H1 (cell line): ENCODE results near the gene LYPD1. TPM values are rescaled to one million over a fixed set of nuclear protein-coding genes. Genes with fewer than 3 reads are reported as not detected.

Experiments used
- CTCF ChIA-PET: fragments of 300-600 bp; sonication (Branson Sonifier 250); formaldehyde crosslinking; loops from one replicate; lab custom pipeline; 2021; ENCODE audit not compliant: partially characterized antibody; lab: Charles Lee
- POLR2A ChIA-PET: fragments of 300-600 bp; sonication (Branson Sonifier 250); formaldehyde crosslinking; loops from one replicate; lab custom pipeline; 2021; ENCODE audit warnings: inconsistent platforms; ENCODE audit not compliant: partially characterized antibody; lab: Charles Lee
- DNase-seq, 2 experiments: peaks; one replicate each; pipeline versions ENCODE4 v3.0.0 to v3.0.0-alpha.2; 2010 to 2022; ENCODE audit warnings: low spot score in 2 of 2, low read depth in 1 of 2, mixed read lengths in 1 of 2
- FAIRE-seq: peaks from 2 replicates; lab custom pipeline; 2011; peaks lifted over from hg19 to GRCh38; lab: Jason Lieb, UNC
- H2AFZ ChIP-seq: 2 replicates; pipeline ENCODE4 v1.8.1; 2012; ENCODE audit warnings: low read length, inconsistent platforms
- H2AK5ac ChIP-seq: 2 replicates; pipeline ENCODE4 v1.6.1; 2013; ENCODE audit warnings: low read depth, low read length
- H2BK120ac ChIP-seq: replicated peaks from 2 replicates; pipeline ENCODE3; 2013; ENCODE audit warnings: low read depth, low read length, inconsistent platforms
- H2BK12ac ChIP-seq: 2 replicates; pipeline ENCODE4 v1.6.1; 2013; ENCODE audit warnings: low read depth, low read length
- H2BK15ac ChIP-seq: 2 replicates; pipeline ENCODE4 v1.6.1; 2013; ENCODE audit warnings: low read length
- H2BK20ac ChIP-seq: 2 replicates; pipeline ENCODE4 v1.6.1; 2013; ENCODE audit warnings: low read length
- H2BK5ac ChIP-seq: 2 replicates; pipeline ENCODE4 v1.6.1; 2013; ENCODE audit warnings: low read depth, low read length
- H3K14ac ChIP-seq: 2 replicates; pipeline ENCODE4 v1.6.1; 2013; ENCODE audit warnings: inconsistent platforms; ENCODE audit not compliant: insufficient read length
- H3K18ac ChIP-seq: 2 replicates; pipeline ENCODE4 v1.6.1; 2013; ENCODE audit warnings: low read length; ENCODE audit errors: extremely low read depth
- H3K23ac ChIP-seq: 2 replicates; pipeline ENCODE4 v1.6.1; 2013; ENCODE audit warnings: inconsistent platforms; ENCODE audit not compliant: insufficient read length
- H3K23me2 ChIP-seq: 2 replicates; pipeline ENCODE4 v1.6.1; 2013; ENCODE audit warnings: low read depth, low read length
- H3K27ac ChIP-seq: 2 replicates; pipeline ENCODE4 v1.6.1; 2011; ENCODE audit warnings: low read depth, low read length, inconsistent platforms
- H3K27me3 ChIP-seq, 4 experiments: replicated peaks in 1 of 4; 1 replicate in 1 of 4; 2 replicates in 3 of 4; pipeline versions ENCODE4 v1.6.1 to v1.8.1; 2011 to 2013; ENCODE audit warnings: low read length in 3 of 4, mild to moderate bottlenecking in 3 of 4, inconsistent platforms in 2 of 4, mixed read lengths in 2 of 4, moderate library complexity in 1 of 4; ENCODE audit not compliant: control insufficient read depth in 3 of 4, insufficient read depth in 3 of 4; ENCODE audit errors: extremely low read depth in 1 of 4
- H3K36me3 ChIP-seq, 4 experiments: 2 replicates each; pipeline versions ENCODE4 v1.6.1 to v1.8.1; 2011 to 2013; ENCODE audit warnings: mild to moderate bottlenecking in 4 of 4, low read length in 3 of 4, moderate library complexity in 2 of 4, control low read depth in 1 of 4, inconsistent platforms in 1 of 4; ENCODE audit not compliant: insufficient read depth in 4 of 4, control insufficient read depth in 2 of 4
- H3K4ac ChIP-seq: replicated peaks from 2 replicates; pipeline ENCODE3; 2013; ENCODE audit warnings: low read length, low read depth, mixed read lengths, inconsistent platforms; ENCODE audit not compliant: insufficient read length
- H3K4me1 ChIP-seq, 4 experiments: replicated peaks in 1 of 4; 1 replicate in 1 of 4; 2 replicates in 3 of 4; pipeline versions ENCODE4 v1.6.1 to v1.8.1; 2011 to 2013; ENCODE audit warnings: low read length in 3 of 4, inconsistent platforms in 2 of 4, mixed read lengths in 1 of 4; ENCODE audit not compliant: insufficient read depth in 4 of 4, control insufficient read depth in 3 of 4
- H3K4me2 ChIP-seq, 2 experiments: 2 replicates each; pipeline versions ENCODE4 v1.6.1 to v1.8.1; 2011 to 2013; ENCODE audit warnings: low read depth in 2 of 2, low read length in 2 of 2, control low read depth in 1 of 2, inconsistent platforms in 1 of 2, mild to moderate bottlenecking in 1 of 2; ENCODE audit not compliant: insufficient read depth in 1 of 2
- H3K4me3 ChIP-seq, 4 experiments: fragments of 200-600, 300-600 bp in 1 of 4; sonication (generic), shearing (Covaris generic), sonication (Bioruptor Twin) in 1 of 4; 2 replicates each; pipeline versions ENCODE4 v1.5.1 to v1.8.1; 2011 to 2016; ENCODE audit warnings: low read length in 4 of 4, low read depth in 3 of 4, control low read depth in 2 of 4, inconsistent platforms in 2 of 4, mild to moderate bottlenecking in 2 of 4, mixed read lengths in 1 of 4, moderate library complexity in 1 of 4; ENCODE audit not compliant: insufficient read depth in 2 of 4; ENCODE audit errors: extremely low read depth in 1 of 4
- H3K56ac ChIP-seq: replicated peaks from 2 replicates; pipeline ENCODE3; 2013; ENCODE audit warnings: low read depth, mild to moderate bottlenecking, mixed read lengths, low read length, inconsistent platforms; ENCODE audit not compliant: insufficient read length
- H3K79me1 ChIP-seq: 2 replicates; pipeline ENCODE4 v1.6.1; 2013; ENCODE audit warnings: low read depth, low read length, control low read depth
- H3K79me2 ChIP-seq, 2 experiments: 2 replicates each; pipeline versions ENCODE4 v1.6.1 to v1.8.1; 2012 to 2013; ENCODE audit warnings: low read length in 2 of 2, mild to moderate bottlenecking in 2 of 2, inconsistent platforms in 1 of 2; ENCODE audit not compliant: insufficient read depth in 2 of 2, control insufficient read depth in 1 of 2
- H3K9ac ChIP-seq, 4 experiments: replicated peaks in 1 of 4; 1 replicate in 1 of 4; 2 replicates in 3 of 4; pipeline versions ENCODE4 v1.6.1 to v1.8.1; 2011 to 2013; ENCODE audit warnings: low read depth in 3 of 4, low read length in 3 of 4, control low read depth in 2 of 4, mild to moderate bottlenecking in 2 of 4, moderate library complexity in 2 of 4, inconsistent platforms in 1 of 4; ENCODE audit errors: extremely low read depth in 1 of 4
- H3K9me3 ChIP-seq, 2 experiments: 2 replicates each; pipeline versions ENCODE4 v1.6.1 to v1.8.1; 2012 to 2013; ENCODE audit warnings: mild to moderate bottlenecking in 2 of 2, moderate library complexity in 2 of 2, control low read depth in 1 of 2, inconsistent platforms in 1 of 2, low read depth in 1 of 2, low read length in 1 of 2, mixed read lengths in 1 of 2; ENCODE audit not compliant: insufficient read depth in 2 of 2
- H4K20me1 ChIP-seq, 2 experiments: replicated peaks in 1 of 2; 2 replicates each; pipeline versions ENCODE3 to v1.8.1; 2011 to 2013; ENCODE audit warnings: inconsistent platforms in 2 of 2, low read length in 2 of 2, mild to moderate bottlenecking in 1 of 2; ENCODE audit not compliant: insufficient read depth in 2 of 2, control insufficient read depth in 1 of 2
- H4K5ac ChIP-seq: 2 replicates; pipeline ENCODE4 v1.6.1; 2013; ENCODE audit warnings: low read length, low read depth, mixed read lengths, inconsistent platforms; ENCODE audit not compliant: insufficient read length
- H4K8ac ChIP-seq: 2 replicates; pipeline ENCODE4 v1.8.0; 2013; ENCODE audit warnings: mild to moderate bottlenecking, moderate library complexity, low read length, inconsistent platforms; ENCODE audit not compliant: insufficient read depth; ENCODE audit errors: extremely low read depth
- H4K91ac ChIP-seq: replicated peaks from 2 replicates; pipeline ENCODE3; 2013; ENCODE audit warnings: low read length, mixed read lengths, inconsistent platforms; ENCODE audit not compliant: insufficient read length
- CBX5 ChIP-seq: fragments of 300-800, 300-1000 bp; sonication (generic); IDR thresholded peaks from 2 replicates; pipeline ENCODE4 v1.7.1; 2016; ENCODE audit warnings: antibody characterized with exemption, low read length, low read depth
- CTBP2 ChIP-seq: IDR thresholded peaks from 2 replicates; pipeline ENCODE4 v1.7.0; 2011; ENCODE audit warnings: borderline replicate concordance, mild to moderate bottlenecking, moderate library complexity, mixed read lengths, low read length; ENCODE audit not compliant: insufficient read depth, insufficient read length
- FOSL1 ChIP-seq: IDR thresholded peaks from 2 replicates; pipeline ENCODE4 v1.6.1; 2011; ENCODE audit warnings: mild to moderate bottlenecking, low read depth, low read length, moderate library complexity; ENCODE audit not compliant: insufficient read depth
- RAD21 ChIP-seq, 2 experiments: IDR thresholded peaks in 1 of 2; conservative IDR thresholded peaks in 1 of 2; 2 replicates each; pipeline ENCODE4 v1.6.1; 2011; ENCODE audit warnings: low read depth in 2 of 2, low read length in 2 of 2, improper control_type of control experiment in 1 of 2, inconsistent platforms in 1 of 2, mild to moderate bottlenecking in 1 of 2, moderate library complexity in 1 of 2
- SP2 ChIP-seq: IDR thresholded peaks from 2 replicates; pipeline ENCODE4 v1.6.1; 2012; ENCODE audit warnings: mild to moderate bottlenecking, low read length, inconsistent platforms
- TEAD4 ChIP-seq: IDR thresholded peaks from 2 replicates; pipeline ENCODE4 v1.6.1; 2012; ENCODE audit warnings: low read depth, low read length, inconsistent platforms, mixed read lengths
- WGBS, 2 experiments: shearing (Covaris generic) in 1 of 2; methylation state at CpG; one replicate each; pipeline versions ENCODE4 v1.1.6 to v1.1.7; 2013 to 2015; ENCODE audit warnings: low lambda C conversion rate in 2 of 2, mixed read lengths in 2 of 2, inconsistent platforms in 1 of 2, low coverage in 1 of 2, missing lambda C conversion rate in 1 of 2; ENCODE audit not compliant: insufficient replicate concordance in 2 of 2, insufficient coverage in 1 of 2, insufficient read length in 1 of 2; ENCODE audit errors: extremely low coverage in 1 of 2, missing lambda C conversion rate in 1 of 2; 5-methylcytosine and 5-hydroxymethylcytosine counted together
- polyA plus RNA-seq, 7 experiments: library from polyadenylated mRNA; depleted of rRNA in 3 of 7; stranded (reverse) in 5 of 7; unstranded in 2 of 7; fragments of >200 nt in 5 of 7; fragments of 200-250 nt in 2 of 7; gene quantifications; 1 replicate in 5 of 7; 2 replicates in 1 of 7; 4 replicates in 1 of 7; pipeline versions ENCODE4 v1.2.1 to v1.2.3, GENCODE V29; 2011 to 2013; ENCODE audit warnings: missing spikeins in 2 of 7, mixed read lengths in 2 of 7
- total RNA-seq: library from RNA; stranded (reverse); fragmentation: NEBNext Ultra II Directional; extraction: Animal tissue kit (Norgen Biotek cat#: 25700); gene quantifications from 2 replicates; pipeline ENCODE4 v1.2.1, GENCODE V29; 2021
- TF ChIP-seq, protein P1 (sequence below), 3 experiments: IDR thresholded peaks; 1 replicate in 2 of 3; 2 replicates in 1 of 3; pipeline versions ENCODE4 v1.5.1 to v1.6.1; 2011; ENCODE audit warnings: low read length in 3 of 3, mild to moderate bottlenecking in 3 of 3, inconsistent platforms in 2 of 3, low read depth in 1 of 3, moderate library complexity in 1 of 3; ENCODE audit not compliant: insufficient read depth in 1 of 3; ENCODE audit errors: control extremely low read depth in 1 of 3

Gene LYPD1
- total and polyA plus RNA-seq, 2 of the 8 experiments (the other 6 are each of a cell fraction or from before 2014, with no cell fraction given): 1.9 to 2.7 TPM

GRCh38 chr2:132668189-132668823 is 1.7 kb downstream of the LYPD1 start:
- Histone ChIP-seq H3K79me2 (no peaks in the 10 kb centered on the region), H3K9ac (no peak overlapping the region), H3K23me2 (peaks cover 24% of the 10 kb centered on the region), H3K56ac (no peak overlapping the region), H3K18ac (no peak overlapping the region), H3K14ac (no peak overlapping the region), H3K9me3 (no peaks in the 10 kb centered on the region), H4K8ac (no peak overlapping the region), H3K4ac (no peak overlapping the region), H3K27ac (no peak overlapping the region), H4K91ac (no peak overlapping the region), H3K4me2 (peak overlapping the region; percentile 96 to 98), H2BK15ac (no peak overlapping the region), H3K4me3 (peak overlapping the region; percentile 44 to 71 (median 68); a peak in 5 of 8 replicates), H2AFZ (no peak overlapping the region; the same call in 1 of the 2 replicates), H2AK5ac (no peak overlapping the region), H3K79me1 (no peaks in the 10 kb centered on the region), H3K23ac (no peak overlapping the region), H3K36me3 (no peaks in the 10 kb centered on the region), H3K4me1 (peaks cover 0 to 10% (median 3%) of the 10 kb centered on the region in 4 experiments; a peak in 5 of 7 replicates), H4K20me1 (peaks cover 0 to 4% of the 10 kb centered on the region in 2 experiments), H2BK12ac (no peak overlapping the region), H2BK20ac (no peak overlapping the region), H2BK5ac (no peak overlapping the region), H2BK120ac (no peak overlapping the region), H4K5ac (no peak overlapping the region), H3K27me3 (peaks cover 14 to 51% (median 45%) of the 10 kb centered on the region in 4 experiments)
- WGBS, 2 experiments: 21% methylated on average over 25 of the region's 25 CpGs; no CpG with 5 or more reads in 1 of the 2 experiments
- POLR2A ChIA-PET: interaction anchor here (0.6 kb wide), 1 partner anchor 394 kb away, joined by 3 read pairs; no protein-coding TSS in a partner anchor
- no peak for FAIRE-seq
- CTCF ChIA-PET: interaction anchor here (0.6 to 4.9 kb wide), 15 partner anchors 10 to 500 kb away, joined by 3 to 45 read pairs (median 5); no protein-coding TSS in a partner anchor
- DNase-seq: peak in 1 of 2 experiments; percentile 73
- TF ChIP-seq TEAD4 (no peak), CTBP2 (peak; percentile 9), RAD21 (IDR thresholded peaks at IDR 0.05 in 1 of 2, conservative IDR thresholded peaks at IDR 0.05 in 1 of 2; ENCODE audit: low read depth in 2 of 2, low read length in 2 of 2) (peak; percentile 32 to 51; a peak in 3 of 4 replicates), FOSL1 (no peak), CBX5 (no peak), SP2 (no peak)
- TF ChIP-seq, protein P1, sequence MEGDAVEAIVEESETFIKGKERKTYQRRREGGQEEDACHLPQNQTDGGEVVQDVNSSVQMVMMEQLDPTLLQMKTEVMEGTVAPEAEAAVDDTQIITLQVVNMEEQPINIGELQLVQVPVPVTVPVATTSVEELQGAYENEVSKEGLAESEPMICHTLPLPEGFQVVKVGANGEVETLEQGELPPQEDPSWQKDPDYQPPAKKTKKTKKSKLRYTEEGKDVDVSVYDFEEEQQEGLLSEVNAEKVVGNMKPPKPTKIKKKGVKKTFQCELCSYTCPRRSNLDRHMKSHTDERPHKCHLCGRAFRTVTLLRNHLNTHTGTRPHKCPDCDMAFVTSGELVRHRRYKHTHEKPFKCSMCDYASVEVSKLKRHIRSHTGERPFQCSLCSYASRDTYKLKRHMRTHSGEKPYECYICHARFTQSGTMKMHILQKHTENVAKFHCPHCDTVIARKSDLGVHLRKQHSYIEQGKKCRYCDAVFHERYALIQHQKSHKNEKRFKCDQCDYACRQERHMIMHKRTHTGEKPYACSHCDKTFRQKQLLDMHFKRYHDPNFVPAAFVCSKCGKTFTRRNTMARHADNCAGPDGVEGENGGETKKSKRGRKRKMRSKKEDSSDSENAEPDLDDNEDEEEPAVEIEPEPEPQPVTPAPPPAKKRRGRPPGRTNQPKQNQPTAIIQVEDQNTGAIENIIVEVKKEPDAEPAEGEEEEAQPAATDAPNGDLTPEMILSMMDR (IDR thresholded peaks at IDR 0.05; ENCODE audit: control extremely low read depth in 1 of 3, insufficient read depth in 1 of 3, low read depth in 1 of 3, low read length in 3 of 3): peak; percentile 36 to 62 (median 43); a peak in 3 of 4 replicates
